ENCODE data around the gene DCLK2.
A peak's percentile ranks its signal among the peaks of the same experiment; 100 is the strongest.

DCLK2 gene

GRCh38 chr4:150150629-150151062 is 72.4 kb downstream of the DCLK2 start:
- no peak overlapping the region for H2BK12ac ChIP-seq (ENCODE audit: low read length in 2 of 2)

GRCh38 chr4:150152766-150153165 is 74.5 kb downstream of the DCLK2 start:
- Histone ChIP-seq H2AFZ (ENCODE audit: low read depth, low read length) (no peak overlapping the region), H4K8ac (ENCODE audit: low read length) (no peak overlapping the region), H2AK5ac (ENCODE audit: low read length, severe bottlenecking) (no peak overlapping the region), H4K91ac (ENCODE audit: low read length) (peak overlapping the region; percentile 18), H3K79me1 (replicated peaks; ENCODE audit: low read length, poor library complexity, severe bottlenecking) (peaks cover 13% of the 10 kb centered on the region), H3K9ac (ENCODE audit: low read length) (no peak overlapping the region), H3K14ac (ENCODE audit: low read length in 2 of 2) (no peak overlapping the region), H3K4me1 (ENCODE audit: control insufficient read depth, insufficient read depth, low read depth, low read length) (no peaks in the 10 kb centered on the region), H3K4me2 (ENCODE audit: low read length, poor library complexity, severe bottlenecking) (no peak overlapping the region), H2BK12ac (ENCODE audit: low read length in 2 of 2) (no peak overlapping the region), H3K23ac (ENCODE audit: low read length in 2 of 2) (no peak overlapping the region), H3K4me3 (ENCODE audit: insufficient read depth in 1 of 2, low read depth in 1 of 2, low read length in 2 of 2) (no peak overlapping the region), H3K27me3 (ENCODE audit: control insufficient read depth in 1 of 2, insufficient read depth in 1 of 2, low read length in 2 of 2) (no peaks in the 10 kb centered on the region), H3K36me3 (ENCODE audit: control insufficient read depth in 1 of 2, insufficient read depth in 2 of 2, low read depth in 1 of 2, low read length in 2 of 2) (no peaks in the 10 kb centered on the region), H2BK5ac (ENCODE audit: low read depth, low read length, poor library complexity, severe bottlenecking) (no peak overlapping the region), H3K9me3 (ENCODE audit: control insufficient read depth, low read length) (no peaks in the 10 kb centered on the region), H3K18ac (ENCODE audit: low read depth in 1 of 2, low read length in 2 of 2) (peak overlapping the region; percentile 18 to 65), H2BK15ac (ENCODE audit: low read depth, poor library complexity, severe bottlenecking) (no peak overlapping the region), H2BK120ac (ENCODE audit: low read depth, low read length) (no peak overlapping the region), H3K4ac (ENCODE audit: low read depth in 1 of 2, low read length in 2 of 2) (no peak overlapping the region), H3K27ac (ENCODE audit: low read length, poor library complexity, severe bottlenecking) (no peak overlapping the region)
- no peak for DNase-seq
- WGBS: 63% methylated on average over 3 of the region's 3 CpGs

More at GRCh38 chr4:150150629-150151062, 72.4 kb downstream of the DCLK2 start:
- Histone ChIP-seq H2AK5ac (ENCODE audit: low read length, severe bottlenecking) (no peak overlapping the region), H2BK15ac (ENCODE audit: low read depth, poor library complexity, severe bottlenecking) (no peak overlapping the region), H3K79me1 (replicated peaks; ENCODE audit: low read length, poor library complexity, severe bottlenecking) (peaks cover 9% of the 10 kb centered on the region), H3K23ac (ENCODE audit: low read length in 2 of 2) (no peak overlapping the region), H3K27ac (ENCODE audit: low read length, poor library complexity, severe bottlenecking) (no peak overlapping the region), H3K27me3 (ENCODE audit: control insufficient read depth in 1 of 2, insufficient read depth in 1 of 2, low read length in 2 of 2) (no peaks in the 10 kb centered on the region), H2AFZ (ENCODE audit: low read depth, low read length) (no peak overlapping the region), H3K36me3 (ENCODE audit: control insufficient read depth in 1 of 2, insufficient read depth in 2 of 2, low read depth in 1 of 2, low read length in 2 of 2) (no peaks in the 10 kb centered on the region), H3K4me2 (ENCODE audit: low read length, poor library complexity, severe bottlenecking) (no peak overlapping the region), H2BK120ac (ENCODE audit: low read depth, low read length) (no peak overlapping the region), H3K9ac (ENCODE audit: low read length) (no peak overlapping the region), H3K18ac (ENCODE audit: low read depth in 1 of 2, low read length in 2 of 2) (peak overlapping the region in 1 of 2 experiments; percentile 77), H3K4me1 (ENCODE audit: control insufficient read depth, insufficient read depth, low read depth, low read length) (no peaks in the 10 kb centered on the region), H3K4me3 (ENCODE audit: insufficient read depth in 1 of 2, low read depth in 1 of 2, low read length in 2 of 2) (no peak overlapping the region), H3K4ac (ENCODE audit: low read depth in 1 of 2, low read length in 2 of 2) (no peak overlapping the region), H4K8ac (ENCODE audit: low read length) (peak overlapping the region; percentile 80), H2BK5ac (ENCODE audit: low read depth, low read length, poor library complexity, severe bottlenecking) (no peak overlapping the region), H3K14ac (ENCODE audit: low read length in 2 of 2) (no peak overlapping the region), H3K9me3 (ENCODE audit: control insufficient read depth, low read length) (no peaks in the 10 kb centered on the region), H4K91ac (ENCODE audit: low read length) (no peak overlapping the region)
- WGBS: 100% methylated on average over 1 of the region's 1 CpG
- no peak for DNase-seq

- H3K9me3 ChIP-seq (ENCODE audit: control insufficient read depth, low read length): no peaks in the 10 kb centered on the region
- peaks cover 24% of the 10 kb centered on the region for H3K79me1 ChIP-seq (replicated peaks; ENCODE audit: low read length, poor library complexity, severe bottlenecking)
- H3K27me3 ChIP-seq (ENCODE audit: control insufficient read depth in 1 of 2, insufficient read depth in 1 of 2, low read length in 2 of 2): no peaks in the 10 kb centered on the region
- no peak overlapping the region for H4K8ac ChIP-seq (ENCODE audit: low read length)
- DNase-seq: no peak
- no peak overlapping the region for H2BK15ac ChIP-seq (ENCODE audit: low read depth, poor library complexity, severe bottlenecking)
- no peak overlapping the region for H4K91ac ChIP-seq (ENCODE audit: low read length)
- WGBS: 97% methylated on average over 4 of the region's 4 CpGs
- H3K4me3 ChIP-seq (ENCODE audit: insufficient read depth in 1 of 2, low read depth in 1 of 2, low read length in 2 of 2): no peak overlapping the region
- H2AK5ac ChIP-seq (ENCODE audit: low read length, severe bottlenecking): no peak overlapping the region
- no peak overlapping the region for H3K18ac ChIP-seq (ENCODE audit: low read depth in 1 of 2, low read length in 2 of 2)
- no peak overlapping the region for H3K27ac ChIP-seq (ENCODE audit: low read length, poor library complexity, severe bottlenecking)
- no peak overlapping the region for H2BK12ac ChIP-seq (ENCODE audit: low read length in 2 of 2)
- H3K4me1 ChIP-seq (ENCODE audit: control insufficient read depth, insufficient read depth, low read depth, low read length): no peaks in the 10 kb centered on the region
- no peak overlapping the region for H3K14ac ChIP-seq (ENCODE audit: low read length in 2 of 2)
- H3K9ac ChIP-seq (ENCODE audit: low read length): no peak overlapping the region
- H3K4me2 ChIP-seq (ENCODE audit: low read length, poor library complexity, severe bottlenecking): no peak overlapping the region
- H2BK5ac ChIP-seq (ENCODE audit: low read depth, low read length, poor library complexity, severe bottlenecking): no peak overlapping the region
- no peaks in the 10 kb centered on the region for H3K36me3 ChIP-seq (ENCODE audit: control insufficient read depth in 1 of 2, insufficient read depth in 2 of 2, low read depth in 1 of 2, low read length in 2 of 2)
- no peak overlapping the region for H2BK120ac ChIP-seq (ENCODE audit: low read depth, low read length)
- H3K4ac ChIP-seq (ENCODE audit: low read depth in 1 of 2, low read length in 2 of 2): no peak overlapping the region
- no peak overlapping the region for H2AFZ ChIP-seq (ENCODE audit: low read depth, low read length)
- no peak overlapping the region for H3K23ac ChIP-seq (ENCODE audit: low read length in 2 of 2)
Measured at GRCh38 chr4:150155391-150155790, 77.1 kb downstream of the DCLK2 start.

- H4K91ac ChIP-seq (ENCODE audit: low read length): no peak overlapping the region
Measured at GRCh38 chr4:150156543-150156942, 78.3 kb downstream of the DCLK2 start.

More at GRCh38 chr4:150156543-150156942, 78.3 kb downstream of the DCLK2 start:
- 91% methylated on average over 3 of the region's 4 CpGs for WGBS
- Histone ChIP-seq H2AFZ (ENCODE audit: low read depth, low read length) (no peak overlapping the region), H3K23ac (ENCODE audit: low read length in 2 of 2) (no peak overlapping the region), H4K8ac (ENCODE audit: low read length) (no peak overlapping the region), H3K27me3 (ENCODE audit: control insufficient read depth in 1 of 2, insufficient read depth in 1 of 2, low read length in 2 of 2) (no peaks in the 10 kb centered on the region), H3K18ac (ENCODE audit: low read depth in 1 of 2, low read length in 2 of 2) (no peak overlapping the region), H2BK120ac (ENCODE audit: low read depth, low read length) (no peak overlapping the region), H3K9ac (ENCODE audit: low read length) (no peak overlapping the region), H3K79me1 (replicated peaks; ENCODE audit: low read length, poor library complexity, severe bottlenecking) (peaks cover 21% of the 10 kb centered on the region), H3K14ac (ENCODE audit: low read length in 2 of 2) (no peak overlapping the region), H3K4me3 (ENCODE audit: insufficient read depth in 1 of 2, low read depth in 1 of 2, low read length in 2 of 2) (no peak overlapping the region), H2BK12ac (ENCODE audit: low read length in 2 of 2) (no peak overlapping the region), H2BK5ac (ENCODE audit: low read depth, low read length, poor library complexity, severe bottlenecking) (no peak overlapping the region), H2AK5ac (ENCODE audit: low read length, severe bottlenecking) (no peak overlapping the region), H2BK15ac (ENCODE audit: low read depth, poor library complexity, severe bottlenecking) (no peak overlapping the region), H3K36me3 (ENCODE audit: control insufficient read depth in 1 of 2, insufficient read depth in 2 of 2, low read depth in 1 of 2, low read length in 2 of 2) (no peaks in the 10 kb centered on the region), H3K4me2 (ENCODE audit: low read length, poor library complexity, severe bottlenecking) (no peak overlapping the region), H3K9me3 (ENCODE audit: control insufficient read depth, low read length) (no peaks in the 10 kb centered on the region), H3K4me1 (ENCODE audit: control insufficient read depth, insufficient read depth, low read depth, low read length) (no peaks in the 10 kb centered on the region), H3K4ac (ENCODE audit: low read depth in 1 of 2, low read length in 2 of 2) (no peak overlapping the region), H3K27ac (ENCODE audit: low read length, poor library complexity, severe bottlenecking) (no peak overlapping the region)
- DNase-seq: no peak
